ENCODE results near the gene ZFAND4. TPM values are rescaled to one million over a fixed set of nuclear protein-coding genes. Genes with fewer than 3 reads are reported as not detected.

The ZFAND4 gene
- total and polyA plus RNA-seq, 2 experiments from 2014 or later, result 7.4 to 30.3 TPM

DNA sequence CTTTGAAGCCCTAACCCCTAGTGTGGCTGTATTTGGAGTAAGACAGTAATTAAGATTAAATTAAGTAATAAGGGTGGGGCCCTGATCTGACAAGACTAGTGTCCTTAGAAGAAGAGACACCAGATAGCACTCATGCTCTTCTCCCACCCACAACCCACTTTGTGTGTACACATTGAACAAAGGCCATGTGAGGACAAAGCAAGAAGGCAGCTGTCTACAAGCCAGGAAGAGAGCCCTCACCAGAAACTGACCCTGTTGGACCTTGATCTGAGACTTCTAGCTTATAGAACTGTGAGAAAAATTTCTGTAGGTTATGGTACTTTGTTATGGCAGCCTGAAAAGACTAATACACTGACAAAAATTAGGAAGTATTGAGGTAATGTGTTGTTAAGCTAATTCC lies 59.8 kb downstream of the ZFAND4 start:
- Histone ChIP-seq H3K27me3 (ENCODE audit: insufficient read depth) (no peaks in the 10 kb centered on the region), H4K20me1 (replicated peaks; ENCODE audit: insufficient read depth) (no peaks in the 10 kb centered on the region), H3K4me3 (no peak overlapping the region), H2AFZ (no peak overlapping the region), H3K4me1 (ENCODE audit: insufficient read depth) (peaks cover 1% of the 10 kb centered on the region; the same call in 1 of the 2 replicates), H3K9me2 (ENCODE audit: insufficient read depth) (no peaks in the 10 kb centered on the region), H3K36me3 (ENCODE audit: insufficient read depth) (no peaks in the 10 kb centered on the region), H3K79me2 (replicated peaks; ENCODE audit: insufficient read depth) (no peaks in the 10 kb centered on the region), H3K27ac (ENCODE audit: low read depth) (no peak overlapping the region), H3F3A (replicated peaks; ENCODE audit: low read depth) (no peaks in the 10 kb centered on the region), H3K4me2 (no peak overlapping the region)
- Mint-ChIP-seq H3K4me1 (peaks cover 4% of the 10 kb centered on the region; the same call in 2 of the 3 replicates), H3K27ac (no peak overlapping the region), H3K27me3 (ENCODE audit: insufficient read depth, low read depth, poor library complexity) (no peaks in the 10 kb centered on the region), H3K36me3 (ENCODE audit: low read depth) (peaks cover 10% of the 10 kb centered on the region), H3K9me3 (no peaks in the 10 kb centered on the region), H3K4me3 (no peak overlapping the region)
- no peak for ATAC-seq
- DNase-seq (ENCODE audit: low spot score), result no peak
- TF ChIP-seq CREB1 (CRISPR knock-in tag; IDR thresholded peaks at IDR 0.05; ENCODE audit: low read depth) (no peak), EZH2phosphoT487 (IDR thresholded peaks at IDR 0.05; ENCODE audit: unreplicated experiment) (no peak), EZH2 (IDR thresholded peaks at IDR 0.05; ENCODE audit: low read depth, unreplicated experiment) (no peak), NANOG (IDR thresholded peaks at IDR 0.05; ENCODE audit: borderline replicate concordance) (no peak), ZNF331 (CRISPR knock-in tag; IDR thresholded peaks at IDR 0.05; ENCODE audit: low read depth) (no peak)

DNA sequence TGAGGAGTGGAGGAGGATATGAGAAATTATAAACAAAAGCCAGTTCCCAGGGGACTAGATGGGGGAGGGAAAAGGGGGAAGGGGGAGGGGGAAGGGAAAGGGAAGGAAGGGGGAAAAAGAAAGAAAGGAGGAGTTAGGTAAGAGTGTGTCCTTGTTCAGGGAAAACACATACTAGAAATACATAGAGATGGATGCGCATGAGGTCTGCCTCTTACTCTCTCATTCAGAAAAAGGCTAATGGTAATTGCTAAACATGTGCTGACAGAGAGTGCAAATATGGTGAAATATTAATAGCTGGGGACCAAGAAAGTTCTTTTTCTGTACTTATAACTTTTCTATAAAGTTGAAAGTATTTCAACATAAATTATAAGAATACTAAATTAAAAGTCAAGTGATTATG lies 64.5 kb downstream of the ZFAND4 start:
- H3K27me3 ChIP-seq (ENCODE audit: insufficient read depth), result no peaks in the 10 kb centered on the region
- peaks cover 9% of the 10 kb centered on the region; the same call in 2 of the 3 replicates for H3K4me1 Mint-ChIP-seq
- ATAC-seq (no peak), DNase-seq (ENCODE audit: low spot score) (peak; percentile 8)
- no peaks in the 10 kb centered on the region for H4K20me1 ChIP-seq (replicated peaks; ENCODE audit: insufficient read depth)
- no peaks in the 10 kb centered on the region for H3K9me2 ChIP-seq (ENCODE audit: insufficient read depth)
- H3F3A ChIP-seq (replicated peaks; ENCODE audit: low read depth), result no peaks in the 10 kb centered on the region
- H2AFZ ChIP-seq, result no peak overlapping the region; the same call in 1 of the 2 replicates
- no peak overlapping the region for H3K4me3 Mint-ChIP-seq
- peaks cover 12% of the 10 kb centered on the region for H3K36me3 Mint-ChIP-seq (ENCODE audit: low read depth)
- H3K9me3 Mint-ChIP-seq, result no peaks in the 10 kb centered on the region
- H3K36me3 ChIP-seq (ENCODE audit: insufficient read depth), result no peaks in the 10 kb centered on the region
- H3K79me2 ChIP-seq (replicated peaks; ENCODE audit: insufficient read depth), result no peaks in the 10 kb centered on the region
- no peak overlapping the region for H3K4me3 ChIP-seq
- peak overlapping the region; percentile 68 for H3K4me2 ChIP-seq
- H3K27ac Mint-ChIP-seq, result no peak overlapping the region
- H3K4me1 ChIP-seq (ENCODE audit: insufficient read depth), result peaks cover 8% of the 10 kb centered on the region; the same call in 1 of the 2 replicates
- no peaks in the 10 kb centered on the region for H3K27me3 Mint-ChIP-seq (ENCODE audit: insufficient read depth, low read depth, poor library complexity)
- H3K27ac ChIP-seq (ENCODE audit: low read depth), result no peak overlapping the region
- TF ChIP-seq JUNB (IDR thresholded peaks at IDR 0.05; ENCODE audit: unreplicated experiment), result no peak
- TF ChIP-seq, protein P1, sequence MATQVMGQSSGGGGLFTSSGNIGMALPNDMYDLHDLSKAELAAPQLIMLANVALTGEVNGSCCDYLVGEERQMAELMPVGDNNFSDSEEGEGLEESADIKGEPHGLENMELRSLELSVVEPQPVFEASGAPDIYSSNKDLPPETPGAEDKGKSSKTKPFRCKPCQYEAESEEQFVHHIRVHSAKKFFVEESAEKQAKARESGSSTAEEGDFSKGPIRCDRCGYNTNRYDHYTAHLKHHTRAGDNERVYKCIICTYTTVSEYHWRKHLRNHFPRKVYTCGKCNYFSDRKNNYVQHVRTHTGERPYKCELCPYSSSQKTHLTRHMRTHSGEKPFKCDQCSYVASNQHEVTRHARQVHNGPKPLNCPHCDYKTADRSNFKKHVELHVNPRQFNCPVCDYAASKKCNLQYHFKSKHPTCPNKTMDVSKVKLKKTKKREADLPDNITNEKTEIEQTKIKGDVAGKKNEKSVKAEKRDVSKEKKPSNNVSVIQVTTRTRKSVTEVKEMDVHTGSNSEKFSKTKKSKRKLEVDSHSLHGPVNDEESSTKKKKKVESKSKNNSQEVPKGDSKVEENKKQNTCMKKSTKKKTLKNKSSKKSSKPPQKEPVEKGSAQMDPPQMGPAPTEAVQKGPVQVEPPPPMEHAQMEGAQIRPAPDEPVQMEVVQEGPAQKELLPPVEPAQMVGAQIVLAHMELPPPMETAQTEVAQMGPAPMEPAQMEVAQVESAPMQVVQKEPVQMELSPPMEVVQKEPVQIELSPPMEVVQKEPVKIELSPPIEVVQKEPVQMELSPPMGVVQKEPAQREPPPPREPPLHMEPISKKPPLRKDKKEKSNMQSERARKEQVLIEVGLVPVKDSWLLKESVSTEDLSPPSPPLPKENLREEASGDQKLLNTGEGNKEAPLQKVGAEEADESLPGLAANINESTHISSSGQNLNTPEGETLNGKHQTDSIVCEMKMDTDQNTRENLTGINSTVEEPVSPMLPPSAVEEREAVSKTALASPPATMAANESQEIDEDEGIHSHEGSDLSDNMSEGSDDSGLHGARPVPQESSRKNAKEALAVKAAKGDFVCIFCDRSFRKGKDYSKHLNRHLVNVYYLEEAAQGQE (IDR thresholded peaks at IDR 0.05; ENCODE audit: unreplicated experiment), result no peak
- TF ChIP-seq, protein P2, sequence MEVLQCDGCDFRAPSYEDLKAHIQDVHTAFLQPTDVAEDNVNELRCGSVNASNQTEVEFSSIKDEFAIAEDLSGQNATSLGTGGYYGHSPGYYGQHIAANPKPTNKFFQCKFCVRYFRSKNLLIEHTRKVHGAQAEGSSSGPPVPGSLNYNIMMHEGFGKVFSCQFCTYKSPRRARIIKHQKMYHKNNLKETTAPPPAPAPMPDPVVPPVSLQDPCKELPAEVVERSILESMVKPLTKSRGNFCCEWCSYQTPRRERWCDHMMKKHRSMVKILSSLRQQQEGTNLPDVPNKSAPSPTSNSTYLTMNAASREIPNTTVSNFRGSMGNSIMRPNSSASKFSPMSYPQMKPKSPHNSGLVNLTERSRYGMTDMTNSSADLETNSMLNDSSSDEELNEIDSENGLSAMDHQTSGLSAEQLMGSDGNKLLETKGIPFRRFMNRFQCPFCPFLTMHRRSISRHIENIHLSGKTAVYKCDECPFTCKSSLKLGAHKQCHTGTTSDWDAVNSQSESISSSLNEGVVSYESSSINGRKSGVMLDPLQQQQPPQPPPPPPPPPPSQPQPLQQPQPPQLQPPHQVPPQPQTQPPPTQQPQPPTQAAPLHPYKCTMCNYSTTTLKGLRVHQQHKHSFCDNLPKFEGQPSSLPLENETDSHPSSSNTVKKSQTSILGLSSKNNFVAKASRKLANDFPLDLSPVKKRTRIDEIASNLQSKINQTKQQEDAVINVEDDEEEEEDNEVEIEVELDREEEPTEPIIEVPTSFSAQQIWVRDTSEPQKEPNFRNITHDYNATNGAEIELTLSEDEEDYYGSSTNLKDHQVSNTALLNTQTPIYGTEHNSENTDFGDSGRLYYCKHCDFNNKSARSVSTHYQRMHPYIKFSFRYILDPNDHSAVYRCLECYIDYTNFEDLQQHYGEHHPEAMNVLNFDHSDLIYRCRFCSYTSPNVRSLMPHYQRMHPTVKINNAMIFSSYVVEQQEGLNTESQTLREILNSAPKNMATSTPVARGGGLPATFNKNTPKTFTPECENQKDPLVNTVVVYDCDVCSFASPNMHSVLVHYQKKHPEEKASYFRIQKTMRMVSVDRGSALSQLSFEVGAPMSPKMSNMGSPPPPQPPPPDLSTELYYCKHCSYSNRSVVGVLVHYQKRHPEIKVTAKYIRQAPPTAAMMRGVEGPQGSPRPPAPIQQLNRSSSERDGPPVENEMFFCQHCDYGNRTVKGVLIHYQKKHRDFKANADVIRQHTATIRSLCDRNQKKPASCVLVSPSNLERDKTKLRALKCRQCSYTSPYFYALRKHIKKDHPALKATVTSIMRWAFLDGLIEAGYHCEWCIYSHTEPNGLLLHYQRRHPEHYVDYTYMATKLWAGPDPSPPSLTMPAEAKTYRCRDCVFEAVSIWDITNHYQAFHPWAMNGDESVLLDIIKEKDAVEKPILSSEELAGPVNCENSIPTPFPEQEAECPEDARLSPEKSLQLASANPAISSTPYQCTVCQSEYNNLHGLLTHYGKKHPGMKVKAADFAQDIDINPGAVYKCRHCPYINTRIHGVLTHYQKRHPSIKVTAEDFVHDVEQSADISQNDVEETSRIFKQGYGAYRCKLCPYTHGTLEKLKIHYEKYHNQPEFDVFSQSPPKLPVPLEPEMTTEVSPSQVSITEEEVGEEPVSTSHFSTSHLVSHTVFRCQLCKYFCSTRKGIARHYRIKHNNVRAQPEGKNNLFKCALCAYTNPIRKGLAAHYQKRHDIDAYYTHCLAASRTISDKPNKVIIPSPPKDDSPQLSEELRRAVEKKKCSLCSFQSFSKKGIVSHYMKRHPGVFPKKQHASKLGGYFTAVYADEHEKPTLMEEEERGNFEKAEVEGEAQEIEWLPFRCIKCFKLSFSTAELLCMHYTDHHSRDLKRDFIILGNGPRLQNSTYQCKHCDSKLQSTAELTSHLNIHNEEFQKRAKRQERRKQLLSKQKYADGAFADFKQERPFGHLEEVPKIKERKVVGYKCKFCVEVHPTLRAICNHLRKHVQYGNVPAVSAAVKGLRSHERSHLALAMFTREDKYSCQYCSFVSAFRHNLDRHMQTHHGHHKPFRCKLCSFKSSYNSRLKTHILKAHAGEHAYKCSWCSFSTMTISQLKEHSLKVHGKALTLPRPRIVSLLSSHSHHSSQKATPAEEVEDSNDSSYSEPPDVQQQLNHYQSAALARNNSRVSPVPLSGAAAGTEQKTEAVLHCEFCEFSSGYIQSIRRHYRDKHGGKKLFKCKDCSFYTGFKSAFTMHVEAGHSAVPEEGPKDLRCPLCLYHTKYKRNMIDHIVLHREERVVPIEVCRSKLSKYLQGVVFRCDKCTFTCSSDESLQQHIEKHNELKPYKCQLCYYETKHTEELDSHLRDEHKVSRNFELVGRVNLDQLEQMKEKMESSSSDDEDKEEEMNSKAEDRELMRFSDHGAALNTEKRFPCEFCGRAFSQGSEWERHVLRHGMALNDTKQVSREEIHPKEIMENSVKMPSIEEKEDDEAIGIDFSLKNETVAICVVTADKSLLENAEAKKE (CRISPR knock-in tag; IDR thresholded peaks at IDR 0.05), result no peak
- TF ChIP-seq, protein P3, sequence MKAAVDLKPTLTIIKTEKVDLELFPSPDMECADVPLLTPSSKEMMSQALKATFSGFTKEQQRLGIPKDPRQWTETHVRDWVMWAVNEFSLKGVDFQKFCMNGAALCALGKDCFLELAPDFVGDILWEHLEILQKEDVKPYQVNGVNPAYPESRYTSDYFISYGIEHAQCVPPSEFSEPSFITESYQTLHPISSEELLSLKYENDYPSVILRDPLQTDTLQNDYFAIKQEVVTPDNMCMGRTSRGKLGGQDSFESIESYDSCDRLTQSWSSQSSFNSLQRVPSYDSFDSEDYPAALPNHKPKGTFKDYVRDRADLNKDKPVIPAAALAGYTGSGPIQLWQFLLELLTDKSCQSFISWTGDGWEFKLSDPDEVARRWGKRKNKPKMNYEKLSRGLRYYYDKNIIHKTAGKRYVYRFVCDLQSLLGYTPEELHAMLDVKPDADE (IDR thresholded peaks at IDR 0.05), result no peak
- TF ChIP-seq, protein P4, sequence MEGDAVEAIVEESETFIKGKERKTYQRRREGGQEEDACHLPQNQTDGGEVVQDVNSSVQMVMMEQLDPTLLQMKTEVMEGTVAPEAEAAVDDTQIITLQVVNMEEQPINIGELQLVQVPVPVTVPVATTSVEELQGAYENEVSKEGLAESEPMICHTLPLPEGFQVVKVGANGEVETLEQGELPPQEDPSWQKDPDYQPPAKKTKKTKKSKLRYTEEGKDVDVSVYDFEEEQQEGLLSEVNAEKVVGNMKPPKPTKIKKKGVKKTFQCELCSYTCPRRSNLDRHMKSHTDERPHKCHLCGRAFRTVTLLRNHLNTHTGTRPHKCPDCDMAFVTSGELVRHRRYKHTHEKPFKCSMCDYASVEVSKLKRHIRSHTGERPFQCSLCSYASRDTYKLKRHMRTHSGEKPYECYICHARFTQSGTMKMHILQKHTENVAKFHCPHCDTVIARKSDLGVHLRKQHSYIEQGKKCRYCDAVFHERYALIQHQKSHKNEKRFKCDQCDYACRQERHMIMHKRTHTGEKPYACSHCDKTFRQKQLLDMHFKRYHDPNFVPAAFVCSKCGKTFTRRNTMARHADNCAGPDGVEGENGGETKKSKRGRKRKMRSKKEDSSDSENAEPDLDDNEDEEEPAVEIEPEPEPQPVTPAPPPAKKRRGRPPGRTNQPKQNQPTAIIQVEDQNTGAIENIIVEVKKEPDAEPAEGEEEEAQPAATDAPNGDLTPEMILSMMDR (conservative IDR thresholded peaks at IDR 0.05; ENCODE audit: low read depth in 2 of 2), result no peak
